IPS-NIHi11 (cell line): ENCODE results near the gene OSBPL8.

Experiments used
- DNase-seq: peaks from one replicate; pipeline ENCODE4 v3.0.0; 2012; ENCODE audit warnings: mixed read lengths, low spot score

Gene OSBPL8

GRCh38 chr12:76464631-76465166 is 94.9 kb downstream of the OSBPL8 start:
- no peak for DNase-seq

- DNase-seq: no peak
These were observed 96.8 kb downstream of the OSBPL8 start for GRCh38 chr12:76462668-76463224.

DNA sequence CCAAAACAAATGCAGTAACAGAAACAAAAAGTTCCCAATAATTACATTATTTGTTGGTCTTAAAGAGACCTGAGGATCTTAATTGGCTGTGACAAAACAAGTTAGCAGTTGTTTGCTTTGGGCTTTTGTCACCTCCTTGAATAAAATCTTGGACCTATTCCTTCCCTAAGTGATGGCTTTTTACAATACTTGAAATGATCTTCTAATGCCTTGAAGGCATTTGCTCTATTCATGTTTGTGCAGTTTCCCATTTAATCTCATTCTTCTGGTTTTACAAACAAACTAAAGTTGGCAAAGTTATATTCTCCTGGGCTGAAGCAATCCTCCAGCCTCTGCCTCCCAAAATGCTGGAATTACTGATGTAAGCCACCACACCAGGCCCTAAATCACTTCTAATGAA is 98.8 kb downstream of the OSBPL8 start:
- DNase-seq: no peak

- no peak for DNase-seq
These were observed 101.8 kb downstream of the OSBPL8 start for GRCh38 chr12:76457818-76458217.

- no peak for DNase-seq
These were observed 102.6 kb downstream of the OSBPL8 start for GRCh38 chr12:76457010-76457409.

DNA sequence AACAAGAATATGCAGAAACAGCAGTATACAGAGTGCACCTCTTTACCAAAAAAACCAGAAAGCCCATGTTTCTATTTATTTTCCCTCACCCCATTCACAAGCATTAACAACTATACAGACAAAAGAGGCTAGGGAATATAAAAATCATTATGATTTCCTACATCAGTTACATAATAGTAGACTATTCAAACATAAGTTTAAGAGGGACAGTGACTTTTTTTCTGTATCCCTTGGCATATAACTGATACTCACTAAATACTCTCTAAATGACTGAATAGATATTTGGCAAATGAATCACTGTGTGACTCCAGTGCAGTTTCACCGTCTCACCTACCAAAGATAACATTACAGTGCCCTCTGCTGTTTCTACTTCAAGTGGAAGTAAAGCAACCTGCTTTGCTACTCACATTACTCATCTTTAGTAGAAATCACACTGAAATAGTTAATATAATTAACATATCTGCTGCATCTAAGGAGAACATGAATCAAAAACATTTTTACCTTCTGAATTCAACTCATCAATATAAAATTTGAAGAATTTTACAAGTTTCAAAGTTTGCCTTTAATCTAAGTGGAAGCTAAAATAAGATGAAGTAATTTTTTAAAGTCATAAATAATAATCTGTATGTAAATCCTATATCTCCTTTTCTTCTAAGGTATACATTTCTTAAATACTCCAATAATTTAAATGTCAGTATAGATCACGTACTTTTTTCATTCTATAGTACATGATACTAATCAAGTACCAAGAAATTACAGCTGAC is 103.8 kb downstream of the OSBPL8 start:
- DNase-seq: peak; percentile 49

- no peak for DNase-seq
These were observed 108.0 kb downstream of the OSBPL8 start for GRCh38 chr12:76451528-76451927.

DNA sequence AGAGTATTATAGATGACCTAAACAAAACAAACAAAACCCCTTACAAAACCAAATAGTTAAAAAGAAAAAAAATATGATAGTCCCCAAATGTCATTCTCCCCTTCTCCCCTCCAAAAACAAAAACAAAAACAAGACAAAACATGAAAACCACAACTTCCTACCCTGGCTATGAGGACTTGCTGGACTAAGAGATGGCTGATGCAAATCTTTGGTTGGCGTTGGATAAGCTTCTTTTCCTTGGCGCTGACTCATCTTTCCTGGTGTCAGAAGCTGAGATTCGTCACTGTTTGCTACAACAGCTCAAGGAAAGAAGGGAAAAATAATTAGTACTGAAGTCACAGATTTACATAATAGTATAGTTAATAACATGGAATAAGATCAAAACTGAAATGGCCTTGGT is 108.9 kb downstream of the OSBPL8 start:
- no peak for DNase-seq

GRCh38 chr12:76449993-76450392 is 109.6 kb downstream of the OSBPL8 start:
- DNase-seq: no peak

DNA sequence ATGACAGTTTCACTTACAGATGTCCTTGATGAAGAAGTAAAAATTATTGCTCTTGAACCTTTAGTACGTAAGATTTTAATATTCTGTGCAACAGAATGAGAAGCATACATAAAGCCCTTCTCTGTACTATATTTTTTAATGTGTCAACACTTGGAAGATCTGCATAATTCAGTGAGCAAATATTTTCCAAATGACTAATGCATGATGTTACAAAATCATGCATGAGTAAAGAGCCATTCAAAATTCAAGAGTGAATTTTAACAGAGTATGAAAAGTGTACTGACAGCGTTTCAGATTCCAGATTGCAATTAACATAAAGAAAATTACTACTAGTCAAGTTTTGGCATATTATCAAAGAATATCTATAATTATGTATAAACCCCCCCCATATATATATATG is 110.0 kb downstream of the OSBPL8 start:
- DNase-seq: no peak

DNA sequence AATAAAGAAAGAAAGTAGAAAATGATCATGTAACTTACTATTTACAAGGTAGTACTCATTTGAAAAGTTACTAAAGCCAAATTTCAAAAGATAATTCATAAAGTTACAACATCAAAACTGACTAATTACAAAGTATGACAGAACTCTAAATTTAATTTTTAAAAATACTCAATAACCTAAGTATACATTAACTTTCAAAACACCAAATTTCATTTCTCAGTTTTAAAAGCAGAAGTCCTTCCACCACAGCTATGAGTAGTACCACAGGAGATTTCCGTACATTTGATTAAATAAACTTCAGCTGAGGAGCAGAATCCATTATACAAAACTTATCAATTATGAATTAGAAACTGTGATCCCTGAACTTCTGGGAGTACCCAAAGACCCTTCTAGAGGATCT is 110.6 kb downstream of the OSBPL8 start:
- no peak for DNase-seq

DNA sequence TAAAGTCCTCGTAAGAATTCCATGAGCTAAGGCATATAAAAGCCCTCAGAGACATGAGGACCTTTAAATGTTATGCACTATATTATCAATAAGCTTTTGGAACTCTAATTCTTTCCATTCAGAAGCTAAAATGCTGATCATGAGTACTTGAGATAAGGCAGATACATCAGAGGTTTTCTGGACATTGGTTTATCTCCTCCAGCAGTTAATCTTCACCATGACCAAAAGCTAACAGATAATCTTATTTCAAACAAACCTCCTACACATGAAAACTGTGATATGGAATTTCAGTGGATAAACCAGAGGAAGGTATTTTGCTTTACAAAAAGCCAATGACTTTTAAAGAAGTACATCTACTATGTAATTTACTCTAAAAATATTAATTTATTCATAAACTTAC is 113.5 kb downstream of the OSBPL8 start:
- DNase-seq: no peak

- DNase-seq: no peak
These were observed 114.1 kb downstream of the OSBPL8 start for GRCh38 chr12:76445462-76445861.

- no peak for DNase-seq
These were observed 115.1 kb downstream of the OSBPL8 start for GRCh38 chr12:76444408-76444984.

DNA sequence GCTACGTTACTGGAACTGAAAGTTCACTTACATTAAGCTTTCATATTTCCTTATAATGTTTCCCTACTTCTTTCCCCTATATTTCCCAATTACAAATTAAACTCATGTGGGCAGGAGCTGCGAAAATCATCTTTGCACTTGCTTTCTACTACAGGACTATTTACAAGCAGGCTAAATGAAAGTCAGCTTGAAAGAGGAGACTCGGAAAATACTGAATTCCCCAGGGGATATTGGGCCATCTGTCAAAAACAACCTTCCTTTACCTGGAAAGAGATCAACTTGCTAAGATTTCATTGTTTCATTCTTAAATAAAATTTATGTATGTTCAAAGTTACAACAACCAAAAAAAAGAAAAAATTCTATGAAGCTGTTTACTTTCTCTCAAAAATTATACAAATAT is 118.6 kb downstream of the OSBPL8 start:
- no peak for DNase-seq

DNA sequence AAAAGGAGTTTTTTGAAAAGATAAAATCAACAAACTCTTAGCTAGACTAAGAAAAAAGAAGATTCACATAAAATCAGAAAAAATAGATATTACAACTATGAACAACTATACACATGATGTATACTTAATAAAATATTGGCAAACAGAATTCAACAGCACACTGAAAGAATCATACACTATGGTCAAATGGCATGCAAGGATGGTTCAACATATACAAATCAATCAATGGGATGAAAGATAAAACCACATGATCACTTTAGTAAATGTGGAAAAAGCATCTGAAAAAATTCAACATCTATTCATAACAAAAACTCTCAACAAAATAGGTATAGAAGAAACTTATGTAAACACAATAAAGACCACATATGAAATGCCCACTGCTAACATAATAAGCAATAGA is 126.8 kb downstream of the OSBPL8 start:
- DNase-seq: no peak

GRCh38 chr12:76428117-76428516 is 131.5 kb downstream of the OSBPL8 start:
- DNase-seq: no peak

GRCh38 chr12:76426160-76426559 is 133.4 kb downstream of the OSBPL8 start:
- no peak for DNase-seq

DNA sequence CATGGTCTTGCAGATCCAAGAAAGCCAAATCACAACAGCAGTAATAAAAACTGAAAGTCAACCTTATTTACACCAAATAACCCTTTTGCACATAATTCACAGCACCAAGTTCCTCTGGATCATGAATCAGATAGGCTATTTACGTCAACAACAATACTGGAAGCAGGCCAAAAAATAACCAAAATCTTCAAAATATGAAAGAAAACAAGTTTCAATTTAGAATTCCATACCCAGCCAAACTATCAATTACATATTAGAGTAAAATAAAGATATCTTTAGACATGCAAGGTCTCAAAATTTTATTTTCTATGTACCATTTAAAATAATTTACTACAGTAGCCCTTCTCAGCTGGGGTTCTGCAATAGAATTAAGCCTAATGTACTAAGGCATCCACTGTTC is 134.6 kb downstream of the OSBPL8 start:
- DNase-seq: no peak

- no peak for DNase-seq
These were observed 136.8 kb downstream of the OSBPL8 start for GRCh38 chr12:76422543-76423438.

GRCh38 chr12:76422154-76422542 is 137.4 kb downstream of the OSBPL8 start:
- no peak for DNase-seq

DNA sequence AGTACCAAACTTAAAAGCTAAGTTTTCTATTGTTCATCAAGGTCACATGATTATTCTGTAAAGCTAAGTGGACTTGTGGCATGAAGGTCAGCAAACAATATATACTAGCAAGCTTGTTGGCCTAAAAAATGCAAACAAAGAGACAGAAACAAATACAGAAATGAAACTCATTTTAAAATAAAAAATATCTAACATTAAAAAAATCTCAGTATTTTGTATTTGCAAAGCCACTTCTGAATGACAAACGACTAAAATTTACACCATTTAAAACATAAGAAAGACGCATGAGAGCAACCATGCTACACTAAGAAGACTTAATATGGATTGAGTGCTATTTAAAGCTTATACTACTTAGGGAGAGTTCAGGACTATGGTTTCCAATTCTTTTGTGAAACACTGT is 138.5 kb downstream of the OSBPL8 start:
- no peak for DNase-seq
